Mammary epithelial cell (primary cell): ENCODE data around the gene GPR137C.

Experiments used
- CTCF ChIP-seq, 2 donors: IDR thresholded peaks in 1 of 2; conservative IDR thresholded peaks in 1 of 2; 2 replicates each; pipeline ENCODE4 v1.5.1; 2011 to 2012; ENCODE audit warnings: inconsistent platforms in 2 of 2, low read length in 2 of 2, mild to moderate bottlenecking in 2 of 2, control low read depth in 1 of 2, low read depth in 1 of 2; ENCODE audit not compliant: insufficient read depth in 1 of 2; ENCODE audit errors: extremely low read depth in 1 of 2
- EZH2 ChIP-seq: IDR thresholded peaks from 2 replicates; pipeline ENCODE4 v1.6.1; 2012; ENCODE audit warnings: low read length, inconsistent platforms, borderline replicate concordance

- no peak for TF ChIP-seq CTCF (conservative IDR thresholded peaks at IDR 0.05 in 1 of 2, IDR thresholded peaks at IDR 0.05 in 1 of 2; ENCODE audit: extremely low read depth in 1 of 2, insufficient read depth in 1 of 2, low read depth in 1 of 2, low read length in 2 of 2)
- no peak for TF ChIP-seq EZH2
These were observed 43.7 kb downstream of the GPR137C start for GRCh38 chr14:52596320-52596719.
